ENCODE data around the gene DPAGT1. TPM values are rescaled to one million over a fixed set of nuclear protein-coding genes. Genes with fewer than 3 reads are reported as not detected.

Gene DPAGT1
- total RNA-seq, 1 donor from 2014 or later = 12.1 TPM

- no peak for DNase-seq (ENCODE audit: low read depth)
- H3K27me3 ChIP-seq (ENCODE audit: control insufficient read depth, insufficient read depth, low read length) = no peaks in the 10 kb centered on the region
- TF ChIP-seq CTCF (IDR thresholded peaks at IDR 0.05; ENCODE audit: insufficient read depth, low read length, severe bottlenecking) = peak; percentile 15
- H3K4me3 ChIP-seq (ENCODE audit: low read depth, low read length) = peak overlapping the region; percentile 71
- no peak for FAIRE-seq
- peaks cover 13% of the 10 kb centered on the region for H3K36me3 ChIP-seq (ENCODE audit: control insufficient read depth, insufficient read depth, low read length)
Observed at GRCh38 chr11:119100994-119101758, 477 bp downstream of the DPAGT1 start.

- Histone ChIP-seq H3K4me3 (ENCODE audit: low read depth, low read length) (peak overlapping the region; percentile 71), H3K36me3 (ENCODE audit: control insufficient read depth, insufficient read depth, low read length) (peaks cover 13% of the 10 kb centered on the region), H3K27me3 (ENCODE audit: control insufficient read depth, insufficient read depth, low read length) (no peaks in the 10 kb centered on the region)
- no peak for FAIRE-seq
- peak; percentile 51 for DNase-seq (ENCODE audit: low read depth)
- peak; percentile 44 for TF ChIP-seq CTCF (IDR thresholded peaks at IDR 0.05; ENCODE audit: insufficient read depth, low read length, severe bottlenecking)
Observed at GRCh38 chr11:119100246-119100970, 1.2 kb downstream of the DPAGT1 start.

GRCh38 chr11:119099711-119100110 lies 1.9 kb downstream of the DPAGT1 start:
- Histone ChIP-seq H3K36me3 (ENCODE audit: control insufficient read depth, insufficient read depth, low read length) (peaks cover 13% of the 10 kb centered on the region), H3K27me3 (ENCODE audit: control insufficient read depth, insufficient read depth, low read length) (no peaks in the 10 kb centered on the region), H3K4me3 (ENCODE audit: low read depth, low read length) (no peak overlapping the region)
- FAIRE-seq = no peak
- TF ChIP-seq CTCF (IDR thresholded peaks at IDR 0.05; ENCODE audit: insufficient read depth, low read length, severe bottlenecking) = no peak
- no peak for DNase-seq (ENCODE audit: low read depth)

- DNase-seq (ENCODE audit: low read depth) = peak; percentile 98
- H3K4me3 ChIP-seq (ENCODE audit: low read depth, low read length) = peak overlapping the region; percentile 68
- FAIRE-seq = no peak
- H3K27me3 ChIP-seq (ENCODE audit: control insufficient read depth, insufficient read depth, low read length) = no peaks in the 10 kb centered on the region
- TF ChIP-seq CTCF (IDR thresholded peaks at IDR 0.05; ENCODE audit: insufficient read depth, low read length, severe bottlenecking) = no peak
- peaks cover 15% of the 10 kb centered on the region for H3K36me3 ChIP-seq (ENCODE audit: control insufficient read depth, insufficient read depth, low read length)
Observed at GRCh38 chr11:119095066-119095880, 6.4 kb downstream of the DPAGT1 start.

- peak; percentile 91 for TF ChIP-seq CTCF (IDR thresholded peaks at IDR 0.05; ENCODE audit: insufficient read depth, low read length, severe bottlenecking)
- Histone ChIP-seq H3K4me3 (ENCODE audit: low read depth, low read length) (peak overlapping the region; percentile 68), H3K27me3 (ENCODE audit: control insufficient read depth, insufficient read depth, low read length) (no peaks in the 10 kb centered on the region), H3K36me3 (ENCODE audit: control insufficient read depth, insufficient read depth, low read length) (peaks cover 15% of the 10 kb centered on the region)
- peak; percentile 59 for DNase-seq (ENCODE audit: low read depth)
- FAIRE-seq = no peak
Observed at GRCh38 chr11:119094816-119095065, 6.9 kb downstream of the DPAGT1 start.
